IMR-90 (cell line): ENCODE results near the gene CPED1. TPM values are rescaled to one million over a fixed set of nuclear protein-coding genes. Genes with fewer than 3 reads are reported as not detected.
A peak's percentile ranks its signal among the peaks of the same experiment; 100 is the strongest.

Experiments used
- ATAC-seq: fragments of 200-7000 bp; cut with Tn5 transposase; 2 replicates; pipeline ENCODE4 v1.9.1; 2020; ENCODE audit warnings: low read depth, mild to moderate bottlenecking, moderate library complexity
- BruUV-seq: library from RNA; stranded (reverse); fragments of 400-500 nt; replicated peaks from 2 replicates; lab custom pipeline; 2021; lab: Mats Ljungman, UMichigan
- CTCF ChIA-PET: fragments of 300-600 bp; formaldehyde crosslinking; extraction: SDS; loops from one replicate; lab custom pipeline; 2021; ENCODE audit warnings: antibody characterized with exemption; lab: Yijun Ruan, JAX
- POLR2A ChIA-PET: fragments of 300-600 bp; sonication (Branson Sonifier 250); formaldehyde crosslinking; loops from one replicate; lab custom pipeline; 2022; ENCODE audit warnings: antibody characterized with exemption; ENCODE audit not compliant: unreplicated experiment; lab: Charles Lee
- DNase-seq: peaks from one replicate; pipeline ENCODE4 v3.0.0; 2013
- H2AFZ ChIP-seq: replicated peaks from 2 replicates; pipeline ENCODE3; 2013; ENCODE audit warnings: low read length, mild to moderate bottlenecking; ENCODE audit not compliant: poor library complexity
- H2AK5ac ChIP-seq: 2 replicates; pipeline ENCODE4 v1.6.1; 2013; ENCODE audit warnings: low read depth, low read length, inconsistent platforms
- H2AK9ac ChIP-seq: replicated peaks from 2 replicates; pipeline ENCODE3; 2013; ENCODE audit warnings: mild to moderate bottlenecking, low read depth, low read length, moderate library complexity; ENCODE audit not compliant: poor library complexity
- H2BK120ac ChIP-seq: 2 replicates; pipeline ENCODE4 v1.6.1; 2013; ENCODE audit warnings: low read depth, low read length, inconsistent platforms
- H2BK15ac ChIP-seq: 3 replicates; pipeline ENCODE4 v1.6.1; 2013; ENCODE audit warnings: low read depth, low read length, inconsistent platforms
- H2BK20ac ChIP-seq: 2 replicates; pipeline ENCODE4 v1.6.1; 2013; ENCODE audit warnings: low read depth, mild to moderate bottlenecking, inconsistent platforms, low read length, moderate library complexity
- H2BK5ac ChIP-seq: 2 replicates; pipeline ENCODE4 v1.6.1; 2013; ENCODE audit warnings: mild to moderate bottlenecking, low read depth, low read length, inconsistent platforms; ENCODE audit not compliant: poor library complexity, severe bottlenecking
- H3K14ac ChIP-seq: replicated peaks from 2 replicates; pipeline ENCODE4 v1.6.1; 2013; ENCODE audit warnings: low read depth, low read length, inconsistent platforms
- H3K18ac ChIP-seq: 2 replicates; pipeline ENCODE4 v1.6.1; 2013; ENCODE audit warnings: low read depth, low read length, control low read depth
- H3K23ac ChIP-seq: 2 replicates; pipeline ENCODE4 v1.6.1; 2013; ENCODE audit warnings: low read depth, low read length, inconsistent platforms
- H3K27ac ChIP-seq: 2 replicates; pipeline ENCODE4 v1.5.1; 2013; ENCODE audit warnings: mild to moderate bottlenecking, control low read depth, low read length; ENCODE audit not compliant: insufficient read depth
- H3K27me3 ChIP-seq: 2 replicates; pipeline ENCODE4 v1.6.1; 2013; ENCODE audit warnings: low read length; ENCODE audit not compliant: control insufficient read depth, insufficient read depth
- H3K36me3 ChIP-seq: 2 replicates; pipeline ENCODE4 v1.6.1; 2013; ENCODE audit warnings: low read length, mixed read lengths; ENCODE audit not compliant: control insufficient read depth, insufficient read depth
- H3K4ac ChIP-seq: 2 replicates; pipeline ENCODE4 v1.6.1; 2013; ENCODE audit warnings: low read depth, low read length, inconsistent platforms
- H3K4me1 ChIP-seq: 2 replicates; pipeline ENCODE4 v1.6.1; 2013; ENCODE audit warnings: low read length, mixed read lengths; ENCODE audit not compliant: control insufficient read depth, insufficient read depth
- H3K4me2 ChIP-seq: 2 replicates; pipeline ENCODE4 v1.6.1; 2013; ENCODE audit warnings: low read depth, mild to moderate bottlenecking, control low read depth, low read length, moderate library complexity
- H3K4me3 ChIP-seq: 2 replicates; pipeline ENCODE4 v1.5.1; 2013; ENCODE audit warnings: low read depth, mild to moderate bottlenecking, control low read depth, low read length, moderate library complexity; ENCODE audit not compliant: insufficient read depth
- H3K56ac ChIP-seq: 2 replicates; pipeline ENCODE4 v1.6.1; 2013; ENCODE audit warnings: low read length, inconsistent platforms; ENCODE audit not compliant: insufficient read depth; ENCODE audit errors: extremely low read depth
- H3K79me1 ChIP-seq, 2 experiments: 2 replicates each; pipeline ENCODE4 v1.6.1; 2013; ENCODE audit warnings: low read length in 2 of 2, inconsistent platforms in 1 of 2, low read depth in 1 of 2
- H3K9ac ChIP-seq: 2 replicates; pipeline ENCODE4 v1.6.1; 2013; ENCODE audit warnings: low read depth, low read length, control low read depth
- H3K9me1 ChIP-seq: 2 replicates; pipeline ENCODE4 v1.6.1; 2013; ENCODE audit warnings: low read length, inconsistent platforms; ENCODE audit not compliant: insufficient read depth
- H3K9me3 ChIP-seq: 2 replicates; pipeline ENCODE4 v1.6.1; 2013; ENCODE audit warnings: low read length; ENCODE audit not compliant: control insufficient read depth, insufficient read depth
- H4K20me1 ChIP-seq: 2 replicates; pipeline ENCODE4 v1.6.1; 2013; ENCODE audit warnings: low read length, inconsistent platforms; ENCODE audit not compliant: insufficient read depth
- H4K5ac ChIP-seq: 2 replicates; pipeline ENCODE4 v1.6.1; 2013; ENCODE audit warnings: mild to moderate bottlenecking, low read depth, low read length, control low read depth
- H4K8ac ChIP-seq, 2 experiments: 2 replicates each; pipeline ENCODE4 v1.6.1; 2013; ENCODE audit warnings: low read depth in 2 of 2, low read length in 2 of 2, control low read depth in 1 of 2, inconsistent platforms in 1 of 2
- H4K91ac ChIP-seq: 2 replicates; pipeline ENCODE4 v1.6.1; 2013; ENCODE audit warnings: low read depth, low read length, inconsistent platforms; ENCODE audit not compliant: insufficient read depth
- BHLHE40 ChIP-seq: fragments of 150-350 bp; IDR thresholded peaks from 2 replicates; pipeline ENCODE4 v1.6.1; 2016; ENCODE audit warnings: mild to moderate bottlenecking, low read depth, low read length
- CEBPB ChIP-seq: IDR thresholded peaks from 2 replicates; pipeline ENCODE4 v1.6.1; 2012; ENCODE audit warnings: low read depth, low read length, improper control_type of control experiment
- MAFK ChIP-seq: IDR thresholded peaks from 2 replicates; pipeline ENCODE4 v1.6.1; 2012; ENCODE audit warnings: low read depth, low read length, improper control_type of control experiment
- WGBS, 2 experiments: methylation state at CpG; one replicate each; pipeline versions ENCODE4 v1.1.5 to v1.1.7; 2013; ENCODE audit warnings: missing lambda C conversion rate in 2 of 2; ENCODE audit not compliant: insufficient read length in 1 of 2; ENCODE audit errors: extremely low coverage in 2 of 2; 5-methylcytosine and 5-hydroxymethylcytosine counted together
- dilution Hi-C: fragments of 300-500 bp; cut with HindIII; formaldehyde crosslinking; loops from one replicate; pipeline ENCODE4 v1.14.3; 2018; ENCODE audit warnings: low sequenced_read_pairs; ENCODE audit not compliant: unreplicated experiment
- in situ Hi-C: fragments of 300-500 bp; cut with MboI; formaldehyde crosslinking; loops from 3 replicates; pipeline ENCODE4 v1.14.3; 2019; ENCODE audit warnings: low sequenced_read_pairs, inconsistent platforms, mixed read lengths
- intact Hi-C: fragments of 100-400 bp; cut with micrococcal nuclease; formaldehyde crosslinking; loops from 2 replicates; pipeline ENCODE4 v1.10.0; 2022
- polyA plus RNA-seq, 3 experiments: library from polyadenylated mRNA; depleted of rRNA; stranded (reverse); fragments of >200 nt; gene quantifications; 2 replicates each; pipeline ENCODE4 v1.2.3, GENCODE V29; 2012; ENCODE audit warnings: low replicate concordance in 1 of 3
- total RNA-seq: library from RNA; depleted of rRNA; stranded (reverse); fragments of >200 nt; gene quantifications from 2 replicates; pipeline ENCODE4 v1.2.3, GENCODE V29; 2012
- TF ChIP-seq, protein P1 (sequence below): conservative IDR thresholded peaks from 2 replicates; pipeline ENCODE4 v1.5.1; 2012; ENCODE audit warnings: mild to moderate bottlenecking, low read depth, low read length, improper control_type of control experiment

CPED1 gene
- total and polyA plus RNA-seq, 2 of the 4 experiments (the other 2 are of a cell fraction): 31.2 to 96.8 TPM

DNA sequence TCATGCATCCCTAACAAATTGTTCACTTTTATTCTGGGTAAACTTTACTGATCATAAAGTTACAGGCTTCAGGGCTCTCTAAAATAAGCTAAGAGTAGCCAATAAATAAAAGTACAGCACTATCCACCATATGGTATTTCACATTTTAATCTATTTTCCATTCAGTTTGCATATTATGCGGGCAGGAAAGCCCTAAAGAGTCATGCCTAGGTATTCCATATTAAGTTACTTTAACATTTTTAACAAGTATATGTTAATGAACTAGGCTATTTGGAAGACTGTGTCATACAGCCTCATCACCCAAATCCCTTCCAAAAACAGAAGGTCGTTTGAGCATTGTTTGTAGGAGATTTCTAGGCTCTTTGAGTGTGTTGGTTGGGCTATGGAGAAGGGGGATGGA, 106.3 kb downstream of the CPED1 start:
- no peak overlapping the region for H3K4ac ChIP-seq
- intact Hi-C loops: no loop called here
- POLR2A ChIA-PET: no interaction called here
- no peak overlapping the region for H2BK120ac ChIP-seq
- dilution Hi-C loops: loop anchor here (25.0 kb wide), 1 partner anchor 108 kb away; the partner anchor contains the start of gene CPED1
- H3K27ac ChIP-seq: no peak overlapping the region
- H3K23ac ChIP-seq: 0 out of 2 replicates have a peak overlapping the region, but pooled peaks have one; percentile 8
- H3K56ac ChIP-seq: no peak overlapping the region
- no peak for DNase-seq
- BruUV-seq: no TSS peak
- 0 out of 4 replicates have a peak overlapping the region, but pooled peaks of 1 of the 2 experiments have one; percentile 10 for H4K8ac ChIP-seq
- no peak overlapping the region for H3K18ac ChIP-seq
- no peaks in the 10 kb centered on the region for H4K20me1 ChIP-seq
- H3K9me3 ChIP-seq: no peaks in the 10 kb centered on the region
- H3K9me1 ChIP-seq: no peaks in the 10 kb centered on the region
- no peak overlapping the region for H4K5ac ChIP-seq
- H2AFZ ChIP-seq: no peak overlapping the region
- no peak overlapping the region for H2BK15ac ChIP-seq
- TF ChIP-seq BHLHE40 (no peak), MAFK (no peak), CEBPB (no peak)
- TF ChIP-seq, protein P1, sequence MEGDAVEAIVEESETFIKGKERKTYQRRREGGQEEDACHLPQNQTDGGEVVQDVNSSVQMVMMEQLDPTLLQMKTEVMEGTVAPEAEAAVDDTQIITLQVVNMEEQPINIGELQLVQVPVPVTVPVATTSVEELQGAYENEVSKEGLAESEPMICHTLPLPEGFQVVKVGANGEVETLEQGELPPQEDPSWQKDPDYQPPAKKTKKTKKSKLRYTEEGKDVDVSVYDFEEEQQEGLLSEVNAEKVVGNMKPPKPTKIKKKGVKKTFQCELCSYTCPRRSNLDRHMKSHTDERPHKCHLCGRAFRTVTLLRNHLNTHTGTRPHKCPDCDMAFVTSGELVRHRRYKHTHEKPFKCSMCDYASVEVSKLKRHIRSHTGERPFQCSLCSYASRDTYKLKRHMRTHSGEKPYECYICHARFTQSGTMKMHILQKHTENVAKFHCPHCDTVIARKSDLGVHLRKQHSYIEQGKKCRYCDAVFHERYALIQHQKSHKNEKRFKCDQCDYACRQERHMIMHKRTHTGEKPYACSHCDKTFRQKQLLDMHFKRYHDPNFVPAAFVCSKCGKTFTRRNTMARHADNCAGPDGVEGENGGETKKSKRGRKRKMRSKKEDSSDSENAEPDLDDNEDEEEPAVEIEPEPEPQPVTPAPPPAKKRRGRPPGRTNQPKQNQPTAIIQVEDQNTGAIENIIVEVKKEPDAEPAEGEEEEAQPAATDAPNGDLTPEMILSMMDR: no peak
- H4K91ac ChIP-seq: no peak overlapping the region
- no peak overlapping the region for H3K4me2 ChIP-seq
- H2AK9ac ChIP-seq: no peak overlapping the region
- WGBS, 2 experiments: no CpG with 5 or more reads among the region's 2 CpGs
- H3K14ac ChIP-seq: no peak overlapping the region
- H3K4me3 ChIP-seq: no peak overlapping the region
- peaks cover 2% of the 10 kb centered on the region; the same call in 1 of the 2 replicates for H3K4me1 ChIP-seq
- no peak overlapping the region for H2BK20ac ChIP-seq
- H3K36me3 ChIP-seq: peaks cover 1% of the 10 kb centered on the region
- H3K79me1 ChIP-seq: peaks cover 15 to 36% of the 10 kb centered on the region in 2 experiments
- H2AK5ac ChIP-seq: no peak overlapping the region
- in situ Hi-C loops: no loop called here
- H3K27me3 ChIP-seq: no peaks in the 10 kb centered on the region
- no peak overlapping the region for H2BK5ac ChIP-seq
- CTCF ChIA-PET: interaction anchor here (0.6 to 1.7 kb wide), 4 partner anchors 14 to 289 kb away, joined by 3 to 4 read pairs (median 3); partner anchors contain the start of gene CPED1
- H3K9ac ChIP-seq: no peak overlapping the region
- ATAC-seq: no peak
